ENCODE data around the gene ARID5B.
"Not testable (repeated sequence)": the region's sequence is repeated elsewhere in the genome, so short reads cannot be mapped to it uniquely, and the experiment has no call there.

ARID5B gene

GRCh38 chr10:61863981-61864380, 37.5 kb upstream of the ARID5B start:
- Histone ChIP-seq H2AFZ (ENCODE audit: low read length) (no peak overlapping the region), H3K9me2 (replicated peaks; ENCODE audit: insufficient read depth, low read length) (no peaks in the 10 kb centered on the region), H3K27ac (ENCODE audit: low read length) (no peak overlapping the region), H3K9me3 (replicated peaks; ENCODE audit: insufficient read depth, low read length) (no peaks in the 10 kb centered on the region), H3K27me3 (replicated peaks; ENCODE audit: insufficient read depth, low read length) (no peaks in the 10 kb centered on the region), H4K20me1 (ENCODE audit: insufficient read depth, low read length) (no peaks in the 10 kb centered on the region), H3K4me3 (ENCODE audit: low read length) (no peak overlapping the region), H3K9ac (ENCODE audit: low read length) (no peak overlapping the region), H3F3A (ENCODE audit: insufficient read depth, low read length) (no peaks in the 10 kb centered on the region), H3K36me3 (replicated peaks; ENCODE audit: insufficient read depth, low read length) (no peaks in the 10 kb centered on the region), H3K79me2 (ENCODE audit: low read length) (no peaks in the 10 kb centered on the region), H3K4me1 (ENCODE audit: low read length) (no peaks in the 10 kb centered on the region), H3K4me2 (ENCODE audit: low read depth, low read length) (no peak overlapping the region)
- DNase-seq = no peak
- TF ChIP-seq CTCF (IDR thresholded peaks at IDR 0.05; ENCODE audit: low read length) = no peak
- TF ChIP-seq EZH2phosphoT487 (IDR thresholded peaks at IDR 0.05; ENCODE audit: low read length) = no peak
- no peak for TF ChIP-seq EZH2 (optimal IDR thresholded peaks at IDR 0.05; ENCODE audit: low read depth, low read length)

- H3K79me2 ChIP-seq (ENCODE audit: low read length) = no peaks in the 10 kb centered on the region
- no peak overlapping the region for H3K4me2 ChIP-seq (ENCODE audit: low read depth, low read length)
Measured at GRCh38 chr10:61866700-61867368, 34.7 kb upstream of the ARID5B start.

GRCh38 chr10:61867374-61867773, 34.1 kb upstream of the ARID5B start:
- H3K4me2 ChIP-seq (ENCODE audit: low read depth, low read length) = not testable (repeated sequence)

More at GRCh38 chr10:61866700-61867368, 34.7 kb upstream of the ARID5B start:
- H3F3A ChIP-seq (ENCODE audit: insufficient read depth, low read length) = no peaks in the 10 kb centered on the region
- no peaks in the 10 kb centered on the region for H4K20me1 ChIP-seq (ENCODE audit: insufficient read depth, low read length)
- TF ChIP-seq EZH2phosphoT487 (IDR thresholded peaks at IDR 0.05; ENCODE audit: low read length) (no peak), CTCF (IDR thresholded peaks at IDR 0.05; ENCODE audit: low read length) (no peak), EZH2 (optimal IDR thresholded peaks at IDR 0.05; ENCODE audit: low read depth, low read length) (no peak)
- no peak for DNase-seq
- H3K4me3 ChIP-seq (ENCODE audit: low read length) = no peak overlapping the region
- no peaks in the 10 kb centered on the region for H3K9me2 ChIP-seq (replicated peaks; ENCODE audit: insufficient read depth, low read length)
- H3K27me3 ChIP-seq (replicated peaks; ENCODE audit: insufficient read depth, low read length) = no peaks in the 10 kb centered on the region
- H3K27ac ChIP-seq (ENCODE audit: low read length) = no peak overlapping the region
- no peaks in the 10 kb centered on the region for H3K36me3 ChIP-seq (replicated peaks; ENCODE audit: insufficient read depth, low read length)
- H3K4me1 ChIP-seq (ENCODE audit: low read length) = no peaks in the 10 kb centered on the region
- no peak overlapping the region for H3K9ac ChIP-seq (ENCODE audit: low read length)
- H3K9me3 ChIP-seq (replicated peaks; ENCODE audit: insufficient read depth, low read length) = no peaks in the 10 kb centered on the region
- no peak overlapping the region for H2AFZ ChIP-seq (ENCODE audit: low read length)

GRCh38 chr10:61867817-61868216, 33.7 kb upstream of the ARID5B start:
- not testable (repeated sequence) for H2AFZ ChIP-seq (ENCODE audit: low read length); H4K20me1 ChIP-seq (ENCODE audit: insufficient read depth, low read length)

More at GRCh38 chr10:61867374-61867773, 34.1 kb upstream of the ARID5B start:
- H3K36me3 ChIP-seq (replicated peaks; ENCODE audit: insufficient read depth, low read length); H4K20me1 ChIP-seq (ENCODE audit: insufficient read depth, low read length); H2AFZ ChIP-seq (ENCODE audit: low read length); H3K4me1 ChIP-seq (ENCODE audit: low read length); H3K9me2 ChIP-seq (replicated peaks; ENCODE audit: insufficient read depth, low read length); H3K79me2 ChIP-seq (ENCODE audit: low read length); H3K27ac ChIP-seq (ENCODE audit: low read length); H3F3A ChIP-seq (ENCODE audit: insufficient read depth, low read length); DNase-seq; H3K9ac ChIP-seq (ENCODE audit: low read length); H3K4me3 ChIP-seq (ENCODE audit: low read length); H3K27me3 ChIP-seq (replicated peaks; ENCODE audit: insufficient read depth, low read length); H3K9me3 ChIP-seq (replicated peaks; ENCODE audit: insufficient read depth, low read length): not testable (repeated sequence)

More at GRCh38 chr10:61867817-61868216, 33.7 kb upstream of the ARID5B start:
- not testable (repeated sequence) for H3K4me1 ChIP-seq (ENCODE audit: low read length); H3K27me3 ChIP-seq (replicated peaks; ENCODE audit: insufficient read depth, low read length); H3K36me3 ChIP-seq (replicated peaks; ENCODE audit: insufficient read depth, low read length); H3K4me2 ChIP-seq (ENCODE audit: low read depth, low read length); H3K9me3 ChIP-seq (replicated peaks; ENCODE audit: insufficient read depth, low read length); H3K9me2 ChIP-seq (replicated peaks; ENCODE audit: insufficient read depth, low read length); H3K4me3 ChIP-seq (ENCODE audit: low read length); H3K27ac ChIP-seq (ENCODE audit: low read length); H3K79me2 ChIP-seq (ENCODE audit: low read length); H3F3A ChIP-seq (ENCODE audit: insufficient read depth, low read length); DNase-seq; H3K9ac ChIP-seq (ENCODE audit: low read length)
